GM21526 (cell line): Measurements from ENCODE around the gene MED20.

Source experiments
- ATAC-seq: cut with Tn5 transposase; IDR thresholded peaks from one replicate; pipeline ENCODE4 v1.9.1; 2021; ENCODE audit warnings: moderate library complexity; ENCODE audit not compliant: unreplicated experiment, low FRiP score

The MED20 gene

DNA sequence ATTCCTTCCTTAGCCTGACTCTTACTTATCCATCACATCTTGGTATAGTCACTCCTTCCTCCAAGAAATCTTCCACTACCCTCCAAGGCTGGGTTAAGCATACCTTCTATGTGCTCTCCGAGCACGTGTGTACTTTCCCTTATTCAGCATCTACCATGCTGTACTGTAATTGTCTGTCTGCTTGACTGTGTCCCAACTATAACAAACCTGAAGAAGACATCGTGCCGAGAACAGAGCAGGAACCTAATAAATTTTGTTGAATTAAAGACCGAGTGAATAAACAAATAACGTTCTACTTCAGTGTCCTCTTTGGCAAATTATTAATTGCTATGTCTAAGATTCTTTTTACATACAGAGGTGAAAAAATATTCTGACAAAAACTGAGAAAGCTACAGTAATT is 61.6 kb downstream of the MED20 start:
- no peak for ATAC-seq

DNA sequence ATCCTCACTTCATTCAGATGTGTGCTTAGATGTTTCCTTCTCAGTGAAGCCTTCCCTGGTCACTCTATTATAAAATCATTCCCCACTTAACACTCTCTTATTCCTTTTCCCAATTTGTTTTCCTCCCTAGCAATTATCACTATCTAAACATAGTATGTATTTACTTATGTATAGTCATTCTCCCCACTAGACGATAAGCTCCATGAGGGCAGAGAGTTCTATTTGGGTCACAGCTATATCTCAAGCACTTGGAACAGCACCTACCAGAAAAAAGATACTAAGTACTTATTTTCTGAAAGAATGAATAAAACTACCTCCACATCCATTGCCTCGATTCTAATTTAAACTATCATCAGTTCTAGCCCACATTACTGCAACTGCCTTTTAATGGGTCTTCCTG is 62.2 kb downstream of the MED20 start:
- ATAC-seq: no peak
